ENCODE measurements around the gene H2AZ2.
A peak's percentile ranks its signal among the peaks of the same experiment; 100 is the strongest.

The H2AZ2 gene

GRCh38 chr7:44885394-44886317 is 37.8 kb upstream of the H2AZ2 start, which contains the start of gene PURB:
TSS of gene PURB (minus strand) at chr7:44885530. CDS start at chr7:44885348, 182 bp downstream.
- Histone ChIP-seq H3K4me3 (IDR thresholded peaks at IDR 0.05; ENCODE audit: insufficient read depth, low read depth, low read length) (no peak within 1 kb of the TSS), H3K27ac (peak within 1 kb of the TSS; percentile 98), H4K20me1 (ENCODE audit: insufficient read depth) (0 out of 2 replicates have a peak, but pooled peaks cover 3% of the 10 kb centered on the region), H3K27me3 (ENCODE audit: insufficient read depth, low read depth) (no peaks in the 10 kb centered on the region), H2AFZ (ENCODE audit: low read depth) (peak within 1 kb of the TSS; percentile 61), H3K9ac (peak within 1 kb of the TSS; percentile 94), H3K36me3 (ENCODE audit: insufficient read depth) (no peaks in the 10 kb centered on the region), H3K4me2 (peak within 1 kb of the TSS; percentile 89), H3K79me2 (ENCODE audit: insufficient read depth, low read depth) (peaks cover 42% of the 10 kb centered on the region), H3K4me1 (ENCODE audit: low read depth, poor library complexity, severe bottlenecking) (peaks cover 51% of the 10 kb centered on the region)
- TF ChIP-seq CTCF (conservative IDR thresholded peaks at IDR 0.05; ENCODE audit: low read depth, low read length) = no peak; the same call in 1 of the 2 replicates

- Histone ChIP-seq H4K20me1 (ENCODE audit: insufficient read depth) (0 out of 2 replicates have a peak, but pooled peaks cover 3% of the 10 kb centered on the region), H3K79me2 (ENCODE audit: insufficient read depth, low read depth) (peaks cover 50% of the 10 kb centered on the region), H3K4me2 (peak overlapping the region; percentile 69; the same call in 1 of the 2 replicates), H3K4me3 (IDR thresholded peaks at IDR 0.05; ENCODE audit: insufficient read depth, low read depth, low read length) (no peak overlapping the region), H3K27ac (peak overlapping the region; percentile 57), H2AFZ (ENCODE audit: low read depth) (no peak overlapping the region), H3K27me3 (ENCODE audit: insufficient read depth, low read depth) (no peaks in the 10 kb centered on the region), H3K9ac (peak overlapping the region; percentile 57; the same call in 1 of the 2 replicates), H3K36me3 (ENCODE audit: insufficient read depth) (no peaks in the 10 kb centered on the region), H3K4me1 (ENCODE audit: low read depth, poor library complexity, severe bottlenecking) (peaks cover 54% of the 10 kb centered on the region)
- TF ChIP-seq CTCF (conservative IDR thresholded peaks at IDR 0.05; ENCODE audit: low read depth, low read length) = no peak
Observed at GRCh38 chr7:44884621-44885393, 36.9 kb upstream of the H2AZ2 start.

GRCh38 chr7:44883961-44884620 is 36.2 kb upstream of the H2AZ2 start:
- H3K4me3 ChIP-seq (IDR thresholded peaks at IDR 0.05; ENCODE audit: insufficient read depth, low read depth, low read length) = no peak overlapping the region
- peaks cover 54% of the 10 kb centered on the region for H3K4me1 ChIP-seq (ENCODE audit: low read depth, poor library complexity, severe bottlenecking)
- H3K79me2 ChIP-seq (ENCODE audit: insufficient read depth, low read depth) = peaks cover 55% of the 10 kb centered on the region
- H2AFZ ChIP-seq (ENCODE audit: low read depth) = no peak overlapping the region
- H3K4me2 ChIP-seq = peak overlapping the region; percentile 69; the same call in 1 of the 2 replicates
- no peaks in the 10 kb centered on the region for H3K27me3 ChIP-seq (ENCODE audit: insufficient read depth, low read depth)
- peak overlapping the region; percentile 57; the same call in 1 of the 2 replicates for H3K27ac ChIP-seq
- peak overlapping the region; percentile 57; the same call in 1 of the 2 replicates for H3K9ac ChIP-seq
- H4K20me1 ChIP-seq (ENCODE audit: insufficient read depth) = 0 out of 2 replicates have a peak, but pooled peaks cover 3% of the 10 kb centered on the region
- no peaks in the 10 kb centered on the region for H3K36me3 ChIP-seq (ENCODE audit: insufficient read depth)
- no peak for TF ChIP-seq CTCF (conservative IDR thresholded peaks at IDR 0.05; ENCODE audit: low read depth, low read length)

- H3K4me1 ChIP-seq (ENCODE audit: low read depth, poor library complexity, severe bottlenecking) = peaks cover 54% of the 10 kb centered on the region
- H3K4me2 ChIP-seq = peak overlapping the region; percentile 69
- H3K9ac ChIP-seq = no peak overlapping the region
- no peak overlapping the region for H3K27ac ChIP-seq
- no peaks in the 10 kb centered on the region for H3K27me3 ChIP-seq (ENCODE audit: insufficient read depth, low read depth)
- no peak for TF ChIP-seq CTCF (conservative IDR thresholded peaks at IDR 0.05; ENCODE audit: low read depth, low read length)
- 0 out of 2 replicates have a peak, but pooled peaks cover 3% of the 10 kb centered on the region for H4K20me1 ChIP-seq (ENCODE audit: insufficient read depth)
- H3K4me3 ChIP-seq (IDR thresholded peaks at IDR 0.05; ENCODE audit: insufficient read depth, low read depth, low read length) = no peak overlapping the region
- H3K79me2 ChIP-seq (ENCODE audit: insufficient read depth, low read depth) = peaks cover 55% of the 10 kb centered on the region
- no peaks in the 10 kb centered on the region for H3K36me3 ChIP-seq (ENCODE audit: insufficient read depth)
- H2AFZ ChIP-seq (ENCODE audit: low read depth) = no peak overlapping the region
Observed at GRCh38 chr7:44882899-44883298, 35.0 kb upstream of the H2AZ2 start.

Data from KMS-11 (cell line).